Stimulated activated CD4-positive, alpha-beta T cell treated with anti-CD3 and anti-CD28 coated beads, Interleukin-2, amount 100 ng/mL, for 48 hours (primary cell): ENCODE data around the gene GOLGA6L24.
"Not testable (repeated sequence)": the region's sequence is repeated elsewhere in the genome, so short reads cannot be mapped to it uniquely, and the experiment has no call there.

Experiments used
- DNase-seq, 2 donors: peaks; one replicate each; pipeline ENCODE4 v3.0.0-alpha.2; 2020

The GOLGA6L24 gene, protein sequence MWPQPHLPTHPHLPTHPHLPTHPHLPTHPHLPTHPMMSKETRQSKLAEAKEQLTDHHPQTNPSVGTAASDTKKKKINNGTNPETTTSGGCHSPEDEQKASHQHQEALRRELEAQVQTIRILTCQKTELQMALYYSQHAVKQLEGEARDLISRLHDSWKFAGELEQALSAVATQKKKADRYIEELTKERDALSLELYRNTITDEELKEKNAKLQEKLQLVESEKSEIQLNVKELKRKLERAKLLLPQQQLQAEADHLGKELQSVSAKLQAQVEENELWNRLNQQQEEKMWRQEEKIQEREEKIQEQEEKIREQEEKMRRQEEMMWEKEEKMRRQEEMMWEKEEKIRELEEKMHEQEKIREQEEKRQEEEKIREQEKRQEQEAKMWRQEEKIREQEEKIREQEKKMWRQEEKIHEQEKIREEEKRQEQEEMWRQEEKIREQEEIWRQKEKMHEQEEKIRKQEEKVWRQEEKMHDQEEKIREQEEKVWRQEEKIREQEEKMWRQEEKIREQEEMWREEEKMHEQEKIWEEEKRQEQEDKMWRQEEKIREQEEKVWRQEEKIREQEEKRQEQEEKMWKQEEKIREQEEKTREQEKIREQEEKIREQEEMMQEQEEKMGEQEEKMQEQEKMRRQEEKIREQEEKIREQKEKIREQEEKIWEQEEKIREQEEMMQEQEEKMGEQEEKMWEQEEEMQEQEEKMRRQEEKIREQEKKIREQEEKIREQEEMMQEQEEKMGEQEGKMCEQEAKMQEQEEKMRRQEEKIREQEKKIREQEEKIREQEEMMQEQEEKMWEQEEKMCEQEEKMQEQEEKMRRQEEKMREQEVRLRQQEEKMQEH

DNA sequence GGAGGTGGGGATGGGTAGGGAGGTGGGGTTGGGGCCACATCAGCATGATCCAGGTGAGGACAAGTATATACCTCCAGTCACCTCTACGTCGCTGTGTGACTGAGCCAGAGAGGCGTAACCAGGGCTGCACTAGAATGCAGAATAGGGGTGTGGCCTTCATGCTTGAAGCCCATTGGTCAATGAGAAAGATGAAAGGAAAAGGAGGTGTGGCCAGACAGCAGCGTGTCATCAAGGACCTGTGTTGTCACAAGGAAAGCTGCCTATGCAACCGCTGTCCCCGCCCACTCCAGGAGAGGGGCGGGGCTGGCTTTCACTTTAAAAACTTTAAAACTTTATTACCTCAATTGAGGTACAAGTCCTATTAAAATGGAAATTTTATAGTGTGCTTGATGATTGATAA lies at the start of gene GOLGA6L24:
GOLGA6L24 (minus strand) TSS at position 101 of the 400 bp plus-strand sequence; CDS start at position 40, 61 bp downstream.
- DNase-seq = not testable (repeated sequence)

DNA sequence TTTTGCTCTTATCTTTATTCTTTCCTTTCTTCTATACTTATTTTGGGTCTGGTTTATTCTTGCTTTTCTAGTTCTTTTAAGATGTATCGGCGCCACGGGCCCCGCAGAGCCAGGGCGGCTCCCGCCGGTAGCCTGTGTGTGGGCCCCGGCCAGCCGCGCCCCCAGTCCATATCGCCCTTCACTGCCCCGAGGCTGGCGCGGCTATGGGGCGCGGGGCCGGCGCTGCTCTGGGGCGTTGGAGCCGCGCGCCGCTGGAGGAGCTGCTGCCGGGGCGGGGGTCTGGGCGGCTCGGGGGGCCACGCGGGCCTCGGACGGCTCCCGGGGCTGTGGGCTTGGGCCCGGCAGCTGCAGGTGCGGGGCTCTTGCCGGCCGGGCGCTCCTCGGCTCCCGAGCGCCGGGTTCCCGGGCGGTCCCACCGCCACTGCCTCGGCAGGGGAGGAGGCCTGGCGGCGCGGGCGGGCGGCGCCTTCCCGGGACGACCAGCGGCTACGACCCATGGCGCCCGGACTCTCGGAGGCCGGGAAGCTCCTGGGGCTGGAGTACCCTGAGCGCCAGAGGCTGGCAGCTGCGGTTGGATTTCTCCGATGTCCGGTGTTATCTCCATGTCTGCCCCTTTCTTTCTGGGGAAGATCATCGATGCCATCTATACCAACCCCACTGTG lies 45.0 kb upstream of the GOLGA6L24 start:
- DNase-seq = not testable (repeated sequence)

DNA sequence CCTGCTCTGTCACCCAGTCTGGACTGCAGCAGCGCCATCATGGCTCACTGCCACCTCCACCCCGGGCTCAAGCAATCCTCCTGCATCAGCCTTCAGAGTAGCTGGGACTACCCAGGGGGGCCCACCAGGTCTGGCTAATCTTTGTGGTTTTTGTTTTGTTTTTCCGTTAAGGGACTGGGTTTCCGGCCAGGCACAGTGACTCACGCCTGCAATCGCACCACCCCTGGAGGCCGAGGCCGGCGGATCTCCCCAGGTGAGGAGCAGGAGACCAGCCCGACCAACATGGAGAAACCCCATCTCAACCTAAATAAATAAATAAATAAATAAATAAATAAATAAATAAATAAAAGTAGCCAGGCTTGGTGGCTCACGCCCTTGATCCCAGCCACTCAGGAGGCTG lies 38.1 kb upstream of the GOLGA6L24 start:
- DNase-seq = not testable (repeated sequence)

DNA sequence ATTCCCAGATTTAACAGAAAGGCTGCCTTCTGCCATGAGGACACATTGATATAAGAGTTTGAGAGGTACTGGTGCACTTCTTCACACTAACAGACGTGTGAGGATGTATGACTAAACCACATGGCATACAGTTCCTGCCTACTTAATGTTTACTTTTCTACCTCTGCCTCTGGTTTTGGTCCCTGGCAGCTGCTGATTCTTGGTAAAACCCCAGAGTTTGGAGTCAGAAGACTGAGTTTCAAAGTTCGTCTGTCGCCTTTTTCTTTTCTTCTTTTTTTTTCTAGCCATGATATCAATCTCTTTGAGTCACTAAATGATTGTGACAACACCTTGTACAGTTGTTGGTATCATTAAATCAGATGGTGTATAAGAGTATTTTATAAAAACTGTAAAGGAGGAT lies 22.2 kb upstream of the GOLGA6L24 start:
- DNase-seq = not testable (repeated sequence)

DNA sequence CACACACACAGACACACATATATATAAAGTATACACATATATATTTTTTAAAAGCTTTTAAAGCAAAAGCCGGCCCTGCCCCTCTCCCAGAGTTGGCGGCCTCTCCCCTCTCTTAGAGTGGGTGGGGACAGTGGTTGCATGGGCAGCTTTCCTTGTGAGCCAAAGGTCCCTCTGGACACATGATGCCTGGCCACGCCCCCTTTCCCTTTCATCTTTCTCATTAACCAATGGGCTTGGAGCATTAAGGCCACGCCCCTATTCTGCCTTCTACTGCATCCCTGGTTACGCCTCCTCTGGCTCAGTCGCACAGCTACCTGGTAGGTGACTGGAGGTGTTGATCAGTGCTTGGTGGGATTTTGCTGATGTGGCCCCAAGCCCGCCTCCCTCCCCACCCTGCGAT lies 20.5 kb upstream of the GOLGA6L24 start, which contains the start of gene GOLGA8F:
GOLGA8F (plus strand) TSS at position 301 of the 400 bp plus-strand sequence; CDS start at position 399, 98 bp downstream.
- not testable (repeated sequence) for DNase-seq

DNA sequence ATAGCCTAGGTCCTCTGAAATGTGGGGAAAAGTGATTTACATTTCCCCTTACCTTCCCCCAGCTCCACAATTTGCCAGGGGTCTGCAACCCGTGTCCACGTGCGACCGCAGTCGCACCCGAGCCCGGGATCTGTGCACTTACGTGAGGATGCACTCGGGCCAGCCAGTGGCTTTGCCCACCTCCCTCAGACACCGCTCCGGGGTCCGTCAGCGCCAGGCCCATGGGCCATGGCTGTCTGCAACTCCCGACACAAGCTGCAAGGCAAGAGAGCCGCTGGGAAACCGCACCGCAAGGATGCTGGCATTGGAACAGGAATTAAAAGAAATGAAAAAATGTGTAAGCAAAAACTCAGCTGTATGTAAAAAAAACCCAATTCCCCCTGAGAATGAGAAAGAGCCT lies 7.6 kb upstream of the GOLGA6L24 start:
- DNase-seq = not testable (repeated sequence)

DNA sequence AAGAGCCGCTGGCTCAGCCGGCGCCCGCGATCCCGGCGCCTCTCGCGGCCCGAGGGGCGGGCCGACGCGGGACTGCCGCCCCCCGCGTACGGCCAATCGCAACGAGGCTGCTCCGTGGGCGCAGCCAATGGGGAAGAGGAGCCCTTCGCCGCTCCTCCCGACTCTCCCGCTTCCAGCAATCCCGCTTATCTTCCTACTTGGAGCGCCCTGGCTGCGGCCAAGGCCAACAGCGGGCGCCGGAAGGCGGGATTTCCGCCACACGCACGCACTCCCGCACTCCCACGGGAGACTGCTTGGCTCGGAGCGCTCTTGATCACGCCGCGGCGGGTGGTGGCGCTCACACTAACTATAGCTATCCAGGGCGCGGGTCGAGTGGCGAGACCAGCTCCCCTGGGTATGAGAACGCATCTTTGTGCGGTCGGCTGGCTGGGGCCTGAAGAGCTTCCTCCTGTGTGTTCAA lies 35.7 kb downstream of the GOLGA6L24 start, which contains the start of gene HERC2:
HERC2 (minus strand) TSS at position 51 of the 460 bp plus-strand sequence. CDS start 746 bp downstream, outside the sequence.
- DNase-seq = not testable (repeated sequence)

DNA sequence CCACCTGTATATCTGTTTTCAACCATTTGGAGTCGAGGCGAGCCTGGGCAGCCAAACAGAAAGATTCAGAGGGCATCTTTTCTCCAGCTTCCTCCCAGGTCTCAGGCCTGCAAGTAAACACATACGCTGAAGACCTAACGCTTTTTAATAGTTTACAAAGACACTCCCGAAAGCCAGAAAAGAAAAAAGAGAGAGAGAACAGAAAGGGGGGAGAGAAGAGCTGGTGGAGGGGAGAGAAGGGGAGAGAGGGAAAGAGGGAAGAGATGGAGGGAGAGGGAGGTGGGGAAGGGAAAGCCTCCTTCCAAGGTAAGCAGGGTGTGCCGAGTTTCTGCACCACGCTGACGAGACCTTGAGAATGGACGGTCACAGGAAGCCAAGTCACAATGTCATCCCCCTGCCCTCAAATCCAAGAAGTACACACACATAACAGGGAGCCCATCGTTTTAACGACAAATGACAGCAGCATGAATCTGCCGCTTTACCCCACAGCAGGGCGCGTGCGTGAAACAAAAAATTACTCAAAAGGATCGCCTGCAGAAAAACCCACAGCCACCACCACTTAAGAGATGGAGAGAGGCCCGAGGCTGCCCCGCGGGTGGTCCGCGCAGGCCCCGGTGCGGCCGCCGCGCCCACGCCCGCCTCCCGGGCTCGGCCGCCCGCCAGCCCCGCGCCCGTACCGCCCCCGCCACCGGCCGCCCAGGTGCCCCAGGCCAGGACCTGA lies 36.4 kb downstream of the GOLGA6L24 start:
- DNase-seq = not testable (repeated sequence)

DNA sequence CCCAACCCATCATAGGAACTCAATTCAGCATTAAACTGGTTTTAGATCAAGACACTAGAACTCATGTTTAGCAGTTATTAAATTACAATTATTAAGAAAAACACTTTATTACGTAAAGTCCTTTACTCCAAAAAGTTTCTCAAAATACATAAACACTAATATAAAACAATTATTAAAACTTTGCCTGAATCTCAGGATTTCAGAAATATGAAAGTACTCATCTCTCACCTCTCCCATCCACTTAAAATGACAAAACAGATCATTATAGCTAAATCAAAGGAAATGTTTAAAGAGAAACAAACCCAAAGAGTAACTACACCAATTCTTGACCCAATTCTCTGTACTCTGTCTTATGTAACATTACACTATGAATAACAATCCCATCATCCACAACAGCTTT lies 38.2 kb downstream of the GOLGA6L24 start:
- DNase-seq = not testable (repeated sequence)

DNA sequence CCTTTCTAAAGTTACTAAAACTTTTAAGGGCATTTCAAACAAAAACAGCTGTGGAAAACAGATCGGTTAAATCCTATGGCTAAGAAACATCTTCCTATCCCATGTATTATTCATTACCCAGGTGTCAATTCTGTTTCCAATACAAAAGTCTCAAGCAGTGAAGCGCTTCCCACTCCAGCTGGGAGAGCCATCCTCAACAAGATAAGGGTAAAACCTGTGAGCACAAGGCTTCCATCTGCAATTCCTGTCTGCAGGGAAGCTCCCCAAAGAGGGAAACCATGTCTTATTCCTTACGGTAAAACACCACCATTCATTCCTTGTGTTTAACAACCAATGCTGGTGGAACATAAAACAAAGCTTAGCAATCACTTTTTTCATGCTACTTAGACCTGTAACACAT lies 39.1 kb downstream of the GOLGA6L24 start:
- not testable (repeated sequence) for DNase-seq

DNA sequence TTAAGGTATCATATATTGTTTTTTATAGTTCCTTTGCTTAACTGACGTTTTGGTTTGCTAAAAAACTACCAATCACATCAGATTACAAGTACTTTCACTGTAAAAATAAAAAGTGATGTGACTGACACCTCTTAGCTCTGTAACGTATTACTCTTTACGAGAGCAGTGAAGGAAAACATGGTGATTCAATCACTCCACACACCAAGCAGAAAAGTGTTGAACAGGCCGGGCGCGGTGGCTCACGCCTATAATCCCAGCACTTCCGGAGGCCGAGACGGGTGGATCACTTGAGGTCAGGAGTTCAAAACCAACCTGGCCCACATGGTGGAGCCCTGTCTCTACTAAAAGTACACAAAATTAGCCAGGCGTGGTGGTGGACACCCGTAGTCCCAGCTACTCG lies 39.8 kb downstream of the GOLGA6L24 start:
- DNase-seq = not testable (repeated sequence)

DNA sequence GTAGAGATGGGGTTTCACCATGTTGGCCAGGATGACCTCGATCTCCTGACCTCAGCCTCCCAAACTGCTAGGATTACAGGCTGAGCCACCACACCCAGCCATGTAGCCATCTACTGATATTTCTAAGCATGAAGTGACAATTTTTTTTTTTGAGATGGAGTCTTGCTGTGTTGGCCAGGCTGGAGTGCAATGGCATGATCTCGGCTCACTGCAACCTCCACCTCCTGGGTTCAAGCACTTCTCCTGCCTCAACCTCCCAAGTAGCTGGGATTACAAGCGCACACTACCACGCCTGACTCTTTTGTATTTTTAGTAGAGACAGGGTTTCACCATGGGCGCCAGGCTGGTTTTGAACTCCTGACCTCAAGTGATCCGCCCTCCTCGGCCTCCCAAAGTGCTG lies 40.9 kb downstream of the GOLGA6L24 start:
- DNase-seq = not testable (repeated sequence)

DNA sequence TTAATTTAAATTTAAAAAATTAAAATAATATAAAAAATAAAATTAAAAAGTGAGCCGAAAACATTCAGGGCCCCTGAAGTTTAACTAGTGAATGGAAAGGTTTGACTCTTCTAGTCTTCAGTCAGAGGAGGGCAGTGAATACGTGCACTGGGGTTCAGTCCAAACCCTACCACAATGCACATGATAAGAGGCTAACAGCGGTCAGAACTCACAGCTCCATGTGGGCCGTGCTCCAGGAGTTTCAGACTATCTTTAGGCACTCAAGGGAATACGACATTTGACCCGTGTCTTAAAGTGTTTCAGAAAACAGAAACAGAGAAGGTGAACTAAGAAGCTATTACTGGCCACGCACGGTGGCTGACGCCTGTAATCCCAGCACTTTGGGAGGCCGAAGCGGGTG lies 47.4 kb downstream of the GOLGA6L24 start:
- not testable (repeated sequence) for DNase-seq

DNA sequence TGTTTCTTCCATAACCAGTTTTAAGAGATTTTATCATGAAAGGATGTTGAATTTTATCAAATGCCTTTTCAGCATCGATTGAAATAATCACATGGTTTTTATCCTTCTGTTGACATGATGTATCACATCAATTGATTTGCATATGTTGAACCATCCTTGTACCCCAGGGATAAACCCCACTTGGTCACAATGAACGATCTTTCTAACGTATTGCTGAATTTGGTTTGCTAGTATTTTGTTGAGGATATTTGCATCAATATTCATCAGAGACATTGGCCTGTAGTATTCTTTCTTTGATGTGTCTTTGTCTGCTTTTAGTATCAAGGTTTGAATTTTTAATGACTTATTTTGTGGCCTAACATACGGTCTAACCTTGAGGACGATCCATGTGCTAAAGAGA lies 49.2 kb downstream of the GOLGA6L24 start:
- DNase-seq = not testable (repeated sequence)
